CD4-positive, alpha-beta T cell treated with Interleukin-17A for 1 hour (primary cell): Measurements from ENCODE around the gene SGSM1.
"Not testable (repeated sequence)": the region's sequence is repeated elsewhere in the genome, so short reads cannot be mapped to it uniquely, and the experiment has no call there.

ENCODE experiments used
- DNase-seq: peaks from one replicate; pipeline ENCODE4 v3.0.0-alpha.2; 2020

SGSM1 gene

GRCh38 chr22:24845041-24845898 is 39.3 kb downstream of the SGSM1 start:
- peak; percentile 22 for DNase-seq

DNA sequence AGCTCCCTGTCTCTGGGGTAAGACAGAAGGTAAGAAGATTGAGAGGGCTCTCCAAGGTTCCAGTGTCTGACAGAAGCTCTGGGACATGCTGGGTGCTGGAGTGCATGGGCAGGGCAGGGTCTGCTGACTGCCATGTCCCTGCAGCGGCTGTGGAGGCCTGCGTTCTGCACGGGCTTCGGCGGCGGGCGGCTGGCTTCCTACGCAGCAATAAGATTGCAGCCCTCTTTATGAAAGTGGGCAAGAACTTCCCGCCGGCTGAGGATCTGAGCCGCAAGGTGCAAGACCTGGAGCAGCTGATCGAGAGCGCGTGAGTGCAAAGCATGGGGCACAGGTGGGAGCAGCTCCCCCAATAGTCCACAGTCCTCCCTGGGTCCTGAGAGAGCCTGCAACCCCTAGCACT is 41.5 kb downstream of the SGSM1 start:
- DNase-seq: no peak

DNA sequence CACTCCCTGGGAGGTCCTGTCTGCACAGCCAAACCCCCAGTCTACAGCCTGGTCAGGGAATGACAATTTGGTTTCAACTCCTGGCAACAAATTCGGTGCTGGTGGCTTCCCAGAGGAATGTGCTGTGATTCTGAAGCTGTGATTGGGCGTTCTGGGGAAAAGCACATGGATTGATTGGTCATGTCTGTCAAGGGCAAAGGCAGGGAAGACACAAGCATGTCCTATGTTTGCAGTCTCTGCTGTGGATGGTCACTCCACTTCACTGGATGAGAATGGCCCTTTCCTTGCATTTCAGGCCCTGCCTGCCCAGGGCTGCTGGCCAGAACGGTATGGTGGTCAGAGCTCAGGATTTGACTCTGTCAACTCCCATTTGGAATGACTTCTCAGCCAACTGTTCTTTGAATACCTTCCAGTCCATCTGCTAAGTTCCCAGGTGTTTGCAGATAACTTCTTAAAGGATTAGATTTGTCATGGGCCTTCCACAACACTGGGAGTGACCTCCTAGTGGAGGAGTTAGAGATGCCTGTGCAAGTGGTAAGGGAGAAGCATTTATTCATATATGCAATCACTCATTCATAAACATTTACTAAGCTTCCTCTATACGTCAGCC is 42.7 kb downstream of the SGSM1 start:
- DNase-seq: no peak

DNA sequence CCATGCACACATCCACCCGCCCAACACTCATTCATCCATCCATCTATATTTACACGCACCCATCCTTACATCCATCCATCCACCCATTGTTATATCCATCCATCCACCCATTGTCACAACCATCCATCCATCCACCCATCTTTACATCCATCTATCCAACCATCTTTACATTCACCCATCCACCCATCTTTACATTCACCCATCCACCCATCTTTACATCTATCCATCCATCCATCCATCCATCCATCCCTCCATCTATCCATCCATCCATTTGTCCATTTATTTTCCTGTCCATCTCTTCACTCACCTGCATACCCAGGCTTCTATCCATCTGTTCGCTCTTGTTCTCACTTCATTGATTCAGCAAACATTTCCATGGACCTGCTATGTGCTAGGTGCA is 49.8 kb downstream of the SGSM1 start:
- DNase-seq: no peak

GRCh38 chr22:24857576-24857975 is 51.6 kb downstream of the SGSM1 start:
- no peak for DNase-seq

DNA sequence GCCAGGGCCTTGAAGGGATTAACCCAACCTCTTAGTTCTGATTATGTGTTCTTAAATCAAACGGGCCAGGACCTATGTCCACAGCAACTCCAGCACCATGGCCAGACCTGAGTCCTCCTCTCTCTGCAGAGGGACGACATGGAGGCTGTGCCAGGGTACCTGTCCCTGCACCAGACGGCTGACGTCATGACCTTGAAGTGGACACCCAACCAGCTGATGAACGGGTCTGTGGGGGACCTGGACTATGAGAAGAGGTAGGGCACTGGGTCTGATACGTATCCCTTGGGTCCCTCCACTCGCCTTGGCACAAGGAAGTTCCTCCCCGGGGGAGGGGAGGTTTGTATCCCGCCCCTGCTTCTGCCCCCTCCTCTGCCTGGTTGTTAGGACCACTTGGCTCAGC is 53.6 kb downstream of the SGSM1 start:
- no peak for DNase-seq

GRCh38 chr22:24865508-24865907 is 59.5 kb downstream of the SGSM1 start:
- no peak for DNase-seq

- DNase-seq: no peak
These were observed 61.5 kb downstream of the SGSM1 start for GRCh38 chr22:24867323-24868022.

DNA sequence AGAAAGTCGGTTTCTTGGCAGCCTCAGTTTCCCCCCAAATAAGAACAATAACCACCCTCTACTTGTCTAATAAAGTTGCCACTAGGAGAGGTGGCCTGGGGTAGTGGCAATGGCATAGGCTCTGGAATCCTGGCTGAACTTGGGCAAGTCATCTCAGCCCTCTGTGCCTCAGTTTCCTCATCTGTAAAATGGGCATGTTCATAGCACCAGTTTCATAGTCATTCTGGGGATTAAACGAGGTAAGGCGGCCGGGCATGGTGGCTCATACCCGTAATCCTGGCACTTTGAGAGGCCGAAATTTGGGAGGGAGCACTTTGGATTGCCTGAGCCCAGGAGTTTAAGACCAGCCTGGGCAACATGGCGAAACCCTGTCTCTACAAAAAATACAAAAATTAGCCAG is 63.0 kb downstream of the SGSM1 start:
- DNase-seq: no peak

GRCh38 chr22:24871611-24872205 is 65.7 kb downstream of the SGSM1 start:
- no peak for DNase-seq

DNA sequence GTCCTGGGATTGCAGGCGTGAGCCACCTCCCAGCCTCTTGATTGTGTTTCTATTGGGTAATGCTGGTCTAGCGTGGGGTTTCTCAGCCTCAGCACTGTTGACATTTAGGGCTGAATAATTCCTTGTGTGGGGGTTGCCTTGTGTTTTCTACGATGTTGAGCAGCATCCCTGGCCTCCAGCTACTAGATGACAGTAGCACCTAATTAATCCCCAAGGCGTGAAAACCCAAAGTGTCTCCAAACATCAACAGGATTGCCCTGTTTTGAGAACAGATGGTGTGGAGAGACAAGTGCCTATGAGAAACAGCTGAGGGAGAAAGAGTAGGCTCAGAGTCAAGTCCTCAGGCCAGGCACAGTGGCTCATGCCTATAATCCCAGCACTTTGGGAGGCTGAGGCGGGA is 67.2 kb downstream of the SGSM1 start:
- DNase-seq: no peak

DNA sequence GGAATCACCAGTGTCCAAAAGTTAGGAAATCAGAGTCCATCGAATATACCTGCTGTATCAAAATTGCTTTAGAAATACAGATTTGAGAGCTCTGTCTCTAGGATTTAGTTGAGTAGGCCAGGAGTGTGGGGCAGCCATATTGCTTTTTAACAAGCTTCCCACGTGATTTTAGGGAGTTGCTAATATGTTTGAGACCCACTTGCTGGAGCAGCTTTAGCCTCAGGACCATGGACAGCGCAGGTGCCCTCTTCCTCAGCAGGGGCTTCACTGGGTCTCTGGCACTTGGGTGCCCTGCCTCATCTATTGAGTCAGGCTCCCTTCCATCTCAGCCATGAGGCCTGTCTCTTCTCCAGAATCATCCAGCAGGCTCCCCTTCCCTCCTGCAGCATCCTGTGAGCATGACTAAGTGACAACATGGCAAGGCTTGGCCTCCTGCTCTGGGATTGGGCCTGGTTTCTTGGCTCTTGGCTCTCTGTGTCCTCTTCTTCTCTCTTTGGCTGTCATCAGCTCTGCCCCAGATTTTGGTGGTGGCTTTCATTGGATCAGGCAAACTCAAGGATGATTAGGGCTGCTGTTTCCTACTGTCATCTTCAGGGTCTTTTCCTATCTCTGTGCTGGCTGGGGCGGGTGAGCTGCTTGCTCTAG is 70.0 kb downstream of the SGSM1 start:
- DNase-seq: no peak

DNA sequence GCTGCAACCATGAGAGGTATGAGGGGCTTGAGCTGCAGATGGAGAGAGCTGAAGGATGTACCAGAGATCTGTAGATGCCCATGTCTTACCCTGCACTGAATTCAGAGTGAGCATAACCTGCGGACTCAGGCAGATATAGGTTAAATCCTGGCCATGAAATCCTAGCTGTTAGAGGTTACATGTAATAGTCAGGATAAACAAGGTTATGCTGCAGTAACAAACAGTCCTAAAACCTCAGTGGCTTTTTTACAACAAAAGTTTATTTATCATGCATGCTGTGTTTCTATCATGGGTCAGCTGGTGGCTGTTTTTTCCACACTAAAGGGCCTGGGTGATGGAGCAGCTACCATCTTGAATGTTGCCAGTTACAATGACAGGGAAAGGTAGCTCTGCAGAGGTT is 70.7 kb downstream of the SGSM1 start:
- DNase-seq: no peak

GRCh38 chr22:24878969-24879368 is 73.0 kb downstream of the SGSM1 start:
- DNase-seq: no peak

GRCh38 chr22:24883432-24883831 is 77.4 kb downstream of the SGSM1 start:
- DNase-seq: no peak

GRCh38 chr22:24887260-24887659 is 81.2 kb downstream of the SGSM1 start:
- no peak for DNase-seq

- no peak for DNase-seq
These were observed 87.5 kb downstream of the SGSM1 start for GRCh38 chr22:24893341-24894070.

DNA sequence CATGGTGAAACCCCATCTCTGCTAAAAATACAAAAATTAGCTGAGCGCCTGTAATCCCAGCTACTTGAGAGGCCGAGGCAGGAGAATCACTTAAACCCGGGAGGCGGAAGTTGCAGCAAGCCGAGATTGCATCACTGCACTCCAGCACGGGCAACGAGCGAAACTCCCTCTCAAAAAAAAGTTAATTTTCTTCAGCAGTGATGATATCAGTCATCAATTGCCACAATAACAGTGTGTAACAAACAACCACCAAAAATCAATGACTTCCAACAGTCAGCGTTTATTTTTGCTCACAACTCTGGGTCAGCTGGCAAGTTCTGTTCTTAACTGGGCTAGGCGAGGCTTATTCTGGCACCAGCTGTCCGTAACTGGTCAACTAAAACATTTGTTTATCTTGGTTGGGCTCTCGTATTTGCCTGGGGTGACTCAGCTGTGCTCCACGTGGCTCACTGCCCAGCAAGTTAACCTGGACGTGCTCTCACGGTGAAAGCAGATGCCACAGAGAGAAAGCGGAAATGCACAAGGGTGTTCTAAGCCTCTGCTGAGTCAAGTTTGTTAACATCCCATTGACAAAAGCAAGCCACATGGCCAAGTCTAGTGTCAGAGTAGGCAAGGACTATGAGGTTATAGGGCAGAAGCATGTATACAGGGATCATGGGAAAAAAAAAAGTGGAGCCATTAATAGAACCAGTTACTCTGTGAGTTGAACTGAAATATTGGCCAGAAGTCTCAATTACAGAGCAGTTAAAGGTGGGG is 88.4 kb downstream of the SGSM1 start:
- DNase-seq: no peak

- DNase-seq: no peak
These were observed 89.0 kb downstream of the SGSM1 start for GRCh38 chr22:24894998-24895397.

- DNase-seq: no peak
These were observed 95.4 kb downstream of the SGSM1 start for GRCh38 chr22:24901448-24901847.

DNA sequence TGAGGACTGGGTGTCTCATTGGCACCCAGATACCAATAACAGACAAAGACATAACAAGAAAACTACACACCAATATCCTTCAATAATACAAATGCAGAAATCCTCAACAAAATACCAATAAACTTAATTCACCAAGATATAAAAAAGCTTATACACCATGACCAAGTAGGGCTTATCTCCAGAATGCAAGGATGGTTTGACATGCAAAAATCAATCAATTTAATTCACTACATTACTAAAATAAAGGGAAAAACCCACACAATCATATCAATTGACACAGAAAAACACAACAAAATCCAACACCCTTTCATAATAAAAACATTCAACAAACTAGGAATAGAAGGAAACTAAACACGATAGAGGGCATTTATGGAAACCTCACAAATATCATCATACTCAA is 99.9 kb downstream of the SGSM1 start:
- DNase-seq: no peak

GRCh38 chr22:24907101-24907500 is 101.1 kb downstream of the SGSM1 start:
- DNase-seq: not testable (repeated sequence)
